ENCODE measurements around the gene SARM1. TPM values are rescaled to one million over a fixed set of nuclear protein-coding genes. Genes with fewer than 3 reads are reported as not detected.

SARM1 gene
- total RNA-seq, 1 experiment from 2014 or later = 32.8 TPM

- Mint-ChIP-seq H3K9me3 (ENCODE audit: unreplicated experiment) (no peaks in the 10 kb centered on the region), H3K27ac (ENCODE audit: unreplicated experiment) (no peak overlapping the region), H3K4me3 (ENCODE audit: unreplicated experiment) (no peak overlapping the region), H3K4me1 (ENCODE audit: low read depth, unreplicated experiment) (peaks cover 26% of the 10 kb centered on the region), H3K36me3 (ENCODE audit: insufficient read depth, unreplicated experiment) (peaks cover 13% of the 10 kb centered on the region), H3K27me3 (ENCODE audit: insufficient read depth, unreplicated experiment) (no peaks in the 10 kb centered on the region)
- POLR2A ChIA-PET = interaction anchor here (0.7 kb wide), 1 partner anchor 474 kb away, joined by 3 read pairs; no protein-coding TSS in a partner anchor
- Histone ChIP-seq H3K36me3 (ENCODE audit: control insufficient read depth, insufficient read depth, low read length) (peaks cover 3% of the 10 kb centered on the region), H3K9me3 (no peaks in the 10 kb centered on the region), H3K4me1 (peaks cover 42% of the 10 kb centered on the region), H3K4me3 (ENCODE audit: low read depth, low read length) (no peak overlapping the region), H3K27me3 (replicated peaks; ENCODE audit: control insufficient read depth, insufficient read depth, low read length) (no peaks in the 10 kb centered on the region)
- DNase-seq = no peak
- TF ChIP-seq CTCF (IDR thresholded peaks at IDR 0.05; ENCODE audit: insufficient read depth in 1 of 2, low read depth in 1 of 2, low read length in 1 of 2, severe bottlenecking in 1 of 2, unreplicated experiment in 1 of 2) = no peak
- CTCF ChIA-PET = interaction anchor here (1.2 kb wide), 1 partner anchor 21 kb away, joined by 3 read pairs; no protein-coding TSS in a partner anchor
- intact Hi-C loops (cut with micrococcal nuclease; ENCODE audit: unreplicated experiment) = no loop called here
- BruUV-seq (replicated peaks) = no TSS peak
Observed at GRCh38 chr17:28386391-28386790, 14.9 kb downstream of the SARM1 start.

- H3K9me3 Mint-ChIP-seq (ENCODE audit: unreplicated experiment) = no peaks in the 10 kb centered on the region
- peaks cover 30% of the 10 kb centered on the region for H3K4me1 Mint-ChIP-seq (ENCODE audit: low read depth, unreplicated experiment)
- no TSS peak for BruUV-seq (replicated peaks)
- ChIA-PET CTCF (interaction anchor here (0.6 kb wide), 1 partner anchor 136 kb away, joined by 3 read pairs; no protein-coding TSS in a partner anchor), POLR2A (no interaction called here)
- H3K4me1 ChIP-seq = peaks cover 51% of the 10 kb centered on the region
- no peaks in the 10 kb centered on the region for H3K27me3 ChIP-seq (replicated peaks; ENCODE audit: control insufficient read depth, insufficient read depth, low read length)
- H3K27ac Mint-ChIP-seq (ENCODE audit: unreplicated experiment) = no peak overlapping the region
- H3K4me3 ChIP-seq (ENCODE audit: low read depth, low read length) = no peak overlapping the region
- peaks cover 17% of the 10 kb centered on the region for H3K36me3 Mint-ChIP-seq (ENCODE audit: insufficient read depth, unreplicated experiment)
- DNase-seq = no peak
- no peak overlapping the region for H3K4me3 Mint-ChIP-seq (ENCODE audit: unreplicated experiment)
- H3K36me3 ChIP-seq (ENCODE audit: control insufficient read depth, insufficient read depth, low read length) = peaks cover 3% of the 10 kb centered on the region
- H3K27me3 Mint-ChIP-seq (ENCODE audit: insufficient read depth, unreplicated experiment) = no peaks in the 10 kb centered on the region
- no peak for TF ChIP-seq CTCF (IDR thresholded peaks at IDR 0.05; ENCODE audit: insufficient read depth in 1 of 2, low read depth in 1 of 2, low read length in 1 of 2, severe bottlenecking in 1 of 2, unreplicated experiment in 1 of 2)
- intact Hi-C loops (cut with micrococcal nuclease; ENCODE audit: unreplicated experiment) = no loop called here
- no peaks in the 10 kb centered on the region for H3K9me3 ChIP-seq
Observed at GRCh38 chr17:28388106-28388505, 16.6 kb downstream of the SARM1 start.

- Histone ChIP-seq H3K36me3 (ENCODE audit: control insufficient read depth, insufficient read depth, low read length) (peaks cover 3% of the 10 kb centered on the region), H3K4me1 (peaks cover 58% of the 10 kb centered on the region), H3K4me3 (ENCODE audit: low read depth, low read length) (no peak overlapping the region), H3K9me3 (no peaks in the 10 kb centered on the region), H3K27me3 (replicated peaks; ENCODE audit: control insufficient read depth, insufficient read depth, low read length) (no peaks in the 10 kb centered on the region)
- Mint-ChIP-seq H3K4me1 (ENCODE audit: low read depth, unreplicated experiment) (peaks cover 41% of the 10 kb centered on the region), H3K4me3 (ENCODE audit: unreplicated experiment) (no peak overlapping the region), H3K27ac (ENCODE audit: unreplicated experiment) (peak overlapping the region; percentile 21), H3K27me3 (ENCODE audit: insufficient read depth, unreplicated experiment) (no peaks in the 10 kb centered on the region), H3K9me3 (ENCODE audit: unreplicated experiment) (no peaks in the 10 kb centered on the region), H3K36me3 (ENCODE audit: insufficient read depth, unreplicated experiment) (peaks cover 29% of the 10 kb centered on the region)
- no peak for TF ChIP-seq CTCF (IDR thresholded peaks at IDR 0.05; ENCODE audit: insufficient read depth in 1 of 2, low read depth in 1 of 2, low read length in 1 of 2, severe bottlenecking in 1 of 2, unreplicated experiment in 1 of 2)
- intact Hi-C loops (cut with micrococcal nuclease; ENCODE audit: unreplicated experiment) = no loop called here
- no peak for DNase-seq
- CTCF ChIA-PET = no interaction called here
- POLR2A ChIA-PET = no interaction called here
- no TSS peak for BruUV-seq (replicated peaks)
Observed at GRCh38 chr17:28390141-28390540, 18.6 kb downstream of the SARM1 start.
